IPS DF 4.7 (cell line): ENCODE measurements around the gene MRPL51.
"Not testable (repeated sequence)": the region's sequence is repeated elsewhere in the genome, so short reads cannot be mapped to it uniquely, and the experiment has no call there.

Source experiments
- DNase-seq: peaks from one replicate; pipeline ENCODE4 v3.0.0-alpha.2; 2013; ENCODE audit warnings: low spot score; ENCODE audit errors: extremely low read depth

Gene MRPL51

GRCh38 chr12:6492838-6493496, at the start of gene MRPL51:
MRPL51 (minus strand) TSS chr12:6493262; CDS start chr12:6493136, 126 bp downstream.
- DNase-seq: peak; percentile 62

DNA sequence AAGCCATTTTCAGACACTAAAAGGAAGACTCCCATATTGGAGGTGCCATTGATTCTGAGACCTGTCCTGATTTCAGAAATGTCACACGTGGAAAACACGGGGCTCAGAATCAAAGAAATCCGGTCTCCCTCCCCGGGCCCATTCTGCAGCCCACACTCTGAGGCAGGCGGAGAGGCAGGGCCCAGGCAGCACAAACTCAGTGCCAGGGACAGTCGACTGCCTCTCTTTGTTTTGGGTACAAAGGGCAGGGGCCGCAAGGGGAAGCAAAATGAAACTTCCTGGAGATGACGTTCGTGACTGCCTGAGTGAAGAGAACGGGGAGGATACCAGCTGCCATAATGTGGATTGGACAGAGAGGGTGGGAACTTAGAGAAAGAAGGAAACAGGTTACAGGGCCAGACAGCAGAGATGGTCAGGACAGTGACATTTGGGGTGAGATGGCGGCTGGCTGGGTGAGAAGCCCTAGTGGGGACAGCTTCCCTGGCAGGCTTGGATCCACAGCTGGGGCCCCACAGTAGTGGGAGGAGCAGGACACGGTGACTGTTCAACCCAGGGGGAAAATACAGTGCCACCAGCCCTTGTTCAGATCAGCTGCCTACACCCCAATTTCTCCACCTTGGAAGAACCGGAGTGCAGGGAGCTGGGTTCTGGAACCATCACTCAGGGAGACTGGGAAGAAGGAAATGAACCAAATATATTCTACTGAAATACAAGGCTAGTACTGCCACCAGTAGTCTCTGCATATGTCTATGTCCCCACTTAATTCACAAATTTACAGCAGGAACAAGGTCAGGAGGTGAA, 49.3 kb upstream of the MRPL51 start:
- no peak for DNase-seq

DNA sequence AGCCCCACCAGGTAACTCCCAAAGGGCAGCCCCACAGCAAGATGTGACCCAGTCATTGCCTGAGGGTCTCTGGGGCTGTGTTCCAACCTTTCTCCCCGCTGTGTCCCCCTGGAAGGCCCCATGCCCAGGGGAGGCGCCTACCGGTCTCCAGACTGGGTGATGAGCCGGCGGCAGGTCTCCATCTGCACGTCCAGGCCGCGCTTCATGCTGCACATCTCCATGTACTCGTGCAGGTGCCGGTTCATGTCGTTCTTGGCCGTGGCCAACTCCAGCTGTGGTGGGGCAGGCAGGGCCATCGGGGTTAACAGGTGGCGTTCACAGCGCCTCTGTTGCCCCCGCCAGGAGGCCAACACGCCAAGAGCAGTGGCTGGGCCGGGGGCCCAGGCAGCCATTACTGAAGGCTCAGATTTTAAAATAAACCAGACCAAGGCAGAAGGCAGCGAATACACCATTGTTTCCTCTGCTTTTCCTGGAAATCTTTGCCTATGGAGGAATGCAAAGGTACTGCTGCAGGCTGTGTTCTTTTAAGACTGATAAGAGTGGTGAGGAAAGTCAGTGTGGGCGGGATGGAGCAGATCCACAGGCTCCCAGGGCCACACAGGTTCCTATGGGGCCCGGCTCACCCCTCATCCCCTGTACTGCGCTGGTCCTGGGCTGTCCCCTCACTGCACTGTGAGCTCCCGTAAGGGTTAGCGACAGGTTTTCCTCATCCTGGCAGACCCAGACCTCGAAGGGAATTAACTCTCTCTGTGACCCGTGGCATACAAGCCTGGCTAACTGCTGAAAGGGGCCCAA, 48.5 kb upstream of the MRPL51 start:
- DNase-seq: no peak

- no peak for DNase-seq
Measured at GRCh38 chr12:6540181-6540877, 47.3 kb upstream of the MRPL51 start.

GRCh38 chr12:6539707-6540134, 46.7 kb upstream of the MRPL51 start:
- DNase-seq: no peak

DNA sequence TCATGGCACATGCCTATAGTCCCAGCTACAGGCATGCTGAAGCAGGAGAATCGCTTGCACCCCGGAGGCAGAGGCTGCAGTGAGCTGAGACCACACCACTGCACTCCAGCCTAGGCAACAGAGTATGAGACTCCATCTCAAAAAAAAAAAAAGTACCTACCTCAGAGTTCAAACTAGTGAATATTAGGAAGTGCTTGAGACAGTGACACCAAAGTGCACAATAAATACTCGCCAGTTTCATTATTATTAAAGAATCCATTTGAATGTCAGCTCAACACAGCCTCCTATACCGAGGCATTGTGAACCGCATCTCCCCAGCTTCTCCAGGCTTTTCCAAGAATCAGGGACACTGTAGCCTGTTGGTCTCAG, 46.2 kb upstream of the MRPL51 start:
- no peak for DNase-seq

DNA sequence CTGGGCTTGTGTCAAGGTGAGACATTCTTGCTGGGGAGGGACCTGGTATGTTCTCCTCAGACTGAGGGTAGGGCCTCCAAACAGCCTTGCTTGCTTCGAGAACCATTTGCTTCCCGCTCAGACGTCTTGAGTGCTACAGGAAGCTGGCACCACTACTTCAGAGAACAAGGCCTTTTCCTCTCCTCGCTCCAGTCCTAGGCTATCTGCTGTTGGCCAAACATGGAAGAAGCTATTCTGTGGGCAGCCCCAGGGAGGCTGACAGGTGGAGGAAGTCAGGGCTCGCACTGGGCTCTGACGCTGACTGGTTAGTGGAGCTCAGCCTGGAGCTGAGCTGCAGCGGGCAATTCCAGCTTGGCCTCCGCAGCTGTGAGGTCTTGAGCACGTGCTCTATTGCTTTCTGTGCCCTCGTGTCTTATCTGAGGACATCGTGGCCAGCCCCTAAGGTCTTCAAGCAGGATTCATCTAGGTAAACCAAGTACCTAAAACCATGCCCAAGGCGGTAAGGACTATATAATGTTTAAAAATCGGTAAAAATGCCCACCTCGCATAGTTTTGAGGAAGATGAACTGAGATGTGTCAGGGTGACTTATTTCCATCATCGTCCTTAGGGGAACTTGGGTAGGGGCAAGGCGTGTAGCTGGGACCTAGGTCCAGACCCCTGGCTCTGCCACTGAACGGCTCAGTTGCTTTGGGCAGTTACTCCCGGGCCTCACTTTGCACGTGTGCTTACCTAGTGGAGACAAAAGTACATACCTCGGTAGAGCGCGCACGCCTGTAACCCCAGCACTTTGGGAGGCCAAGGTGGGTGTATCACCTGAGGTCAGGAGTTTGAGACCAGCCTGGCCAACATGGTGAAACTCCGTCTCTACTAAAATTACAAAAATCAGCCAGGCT, 45.6 kb upstream of the MRPL51 start:
- DNase-seq: no peak

- DNase-seq: not testable (repeated sequence)
Measured at GRCh38 chr12:6537580-6538419, 44.7 kb upstream of the MRPL51 start.

GRCh38 chr12:6536894-6537579, 44.0 kb upstream of the MRPL51 start:
- DNase-seq: no peak

DNA sequence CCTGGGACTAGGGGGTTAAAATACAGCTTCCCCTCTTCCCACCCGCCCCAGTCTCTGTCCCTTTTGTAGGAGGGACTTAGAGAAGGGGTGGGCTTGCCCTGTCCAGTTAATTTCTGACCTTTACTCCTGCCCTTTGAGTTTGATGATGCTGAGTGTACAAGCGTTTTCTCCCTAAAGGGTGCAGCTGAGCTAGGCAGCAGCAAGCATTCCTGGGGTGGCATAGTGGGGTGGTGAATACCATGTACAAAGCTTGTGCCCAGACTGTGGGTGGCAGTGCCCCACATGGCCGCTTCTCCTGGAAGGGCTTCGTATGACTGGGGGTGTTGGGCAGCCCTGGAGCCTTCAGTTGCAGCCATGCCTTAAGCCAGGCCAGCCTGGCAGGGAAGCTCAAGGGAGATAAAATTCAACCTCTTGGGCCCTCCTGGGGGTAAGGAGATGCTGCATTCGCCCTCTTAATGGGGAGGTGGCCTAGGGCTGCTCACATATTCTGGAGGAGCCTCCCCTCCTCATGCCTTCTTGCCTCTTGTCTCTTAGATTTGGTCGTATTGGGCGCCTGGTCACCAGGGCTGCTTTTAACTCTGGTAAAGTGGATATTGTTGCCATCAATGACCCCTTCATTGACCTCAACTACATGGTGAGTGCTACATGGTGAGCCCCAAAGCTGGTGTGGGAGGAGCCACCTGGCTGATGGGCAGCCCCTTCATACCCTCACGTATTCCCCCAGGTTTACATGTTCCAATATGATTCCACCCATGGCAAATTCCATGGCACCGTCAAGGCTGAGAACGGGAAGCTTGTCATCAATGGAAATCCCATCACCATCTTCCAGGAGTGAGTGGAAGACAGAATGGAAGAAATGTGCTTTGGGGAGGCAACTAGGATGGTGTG, 43.1 kb upstream of the MRPL51 start:
- DNase-seq: no peak

GRCh38 chr12:6535697-6535946, 42.6 kb upstream of the MRPL51 start:
- DNase-seq: no peak

DNA sequence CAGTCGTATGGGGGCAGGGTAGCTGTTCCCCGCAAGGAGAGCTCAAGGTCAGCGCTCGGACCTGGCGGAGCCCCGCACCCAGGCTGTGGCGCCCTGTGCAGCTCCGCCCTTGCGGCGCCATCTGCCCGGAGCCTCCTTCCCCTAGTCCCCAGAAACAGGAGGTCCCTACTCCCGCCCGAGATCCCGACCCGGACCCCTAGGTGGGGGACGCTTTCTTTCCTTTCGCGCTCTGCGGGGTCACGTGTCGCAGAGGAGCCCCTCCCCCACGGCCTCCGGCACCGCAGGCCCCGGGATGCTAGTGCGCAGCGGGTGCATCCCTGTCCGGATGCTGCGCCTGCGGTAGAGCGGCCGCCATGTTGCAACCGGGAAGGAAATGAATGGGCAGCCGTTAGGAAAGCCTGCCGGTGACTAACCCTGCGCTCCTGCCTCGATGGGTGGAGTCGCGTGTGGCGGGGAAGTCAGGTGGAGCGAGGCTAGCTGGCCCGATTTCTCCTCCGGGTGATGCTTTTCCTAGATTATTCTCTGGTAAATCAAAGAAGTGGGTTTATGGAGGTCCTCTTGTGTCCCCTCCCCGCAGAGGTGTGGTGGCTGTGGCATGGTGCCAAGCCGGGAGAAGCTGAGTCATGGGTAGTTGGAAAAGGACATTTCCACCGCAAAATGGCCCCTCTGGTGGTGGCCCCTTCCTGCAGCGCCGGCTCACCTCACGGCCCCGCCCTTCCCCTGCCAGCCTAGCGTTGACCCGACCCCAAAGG, 42.1 kb upstream of the MRPL51 start:
- DNase-seq: no peak

GRCh38 chr12:6534695-6534944, 41.6 kb upstream of the MRPL51 start:
- no peak for DNase-seq

DNA sequence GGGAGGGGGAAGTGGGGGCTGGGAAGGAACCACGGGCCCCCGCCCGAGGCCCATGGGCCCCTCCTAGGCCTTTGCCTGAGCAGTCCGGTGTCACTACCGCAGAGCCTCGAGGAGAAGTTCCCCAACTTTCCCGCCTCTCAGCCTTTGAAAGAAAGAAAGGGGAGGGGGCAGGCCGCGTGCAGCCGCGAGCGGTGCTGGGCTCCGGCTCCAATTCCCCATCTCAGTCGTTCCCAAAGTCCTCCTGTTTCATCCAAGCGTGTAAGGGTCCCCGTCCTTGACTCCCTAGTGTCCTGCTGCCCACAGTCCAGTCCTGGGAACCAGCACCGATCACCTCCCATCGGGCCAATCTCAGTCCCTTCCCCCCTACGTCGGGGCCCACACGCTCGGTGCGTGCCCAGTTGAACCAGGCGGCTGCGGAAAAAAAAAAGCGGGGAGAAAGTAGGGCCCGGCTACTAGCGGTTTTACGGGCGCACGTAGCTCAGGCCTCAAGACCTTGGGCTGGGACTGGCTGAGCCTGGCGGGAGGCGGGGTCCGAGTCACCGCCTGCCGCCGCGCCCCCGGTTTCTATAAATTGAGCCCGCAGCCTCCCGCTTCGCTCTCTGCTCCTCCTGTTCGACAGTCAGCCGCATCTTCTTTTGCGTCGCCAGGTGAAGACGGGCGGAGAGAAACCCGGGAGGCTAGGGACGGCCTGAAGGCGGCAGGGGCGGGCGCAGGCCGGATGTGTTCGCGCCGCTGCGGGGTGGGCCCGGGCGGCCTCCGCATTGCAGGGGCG, 41.0 kb upstream of the MRPL51 start, which contains the start of gene GAPDH:
Gene GAPDH, plus strand, starts transcription at position 595 of the 772 bp plus-strand sequence. CDS start 316 bp downstream, outside the sequence.
- DNase-seq: no peak

DNA sequence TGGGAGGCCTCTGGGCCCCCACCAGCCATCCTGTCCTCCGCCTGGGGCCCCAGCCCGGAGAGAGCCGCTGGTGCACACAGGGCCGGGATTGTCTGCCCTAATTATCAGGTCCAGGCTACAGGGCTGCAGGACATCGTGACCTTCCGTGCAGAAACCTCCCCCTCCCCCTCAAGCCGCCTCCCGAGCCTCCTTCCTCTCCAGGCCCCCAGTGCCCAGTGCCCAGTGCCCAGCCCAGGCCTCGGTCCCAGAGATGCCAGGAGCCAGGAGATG, 40.5 kb upstream of the MRPL51 start:
- DNase-seq: no peak

DNA sequence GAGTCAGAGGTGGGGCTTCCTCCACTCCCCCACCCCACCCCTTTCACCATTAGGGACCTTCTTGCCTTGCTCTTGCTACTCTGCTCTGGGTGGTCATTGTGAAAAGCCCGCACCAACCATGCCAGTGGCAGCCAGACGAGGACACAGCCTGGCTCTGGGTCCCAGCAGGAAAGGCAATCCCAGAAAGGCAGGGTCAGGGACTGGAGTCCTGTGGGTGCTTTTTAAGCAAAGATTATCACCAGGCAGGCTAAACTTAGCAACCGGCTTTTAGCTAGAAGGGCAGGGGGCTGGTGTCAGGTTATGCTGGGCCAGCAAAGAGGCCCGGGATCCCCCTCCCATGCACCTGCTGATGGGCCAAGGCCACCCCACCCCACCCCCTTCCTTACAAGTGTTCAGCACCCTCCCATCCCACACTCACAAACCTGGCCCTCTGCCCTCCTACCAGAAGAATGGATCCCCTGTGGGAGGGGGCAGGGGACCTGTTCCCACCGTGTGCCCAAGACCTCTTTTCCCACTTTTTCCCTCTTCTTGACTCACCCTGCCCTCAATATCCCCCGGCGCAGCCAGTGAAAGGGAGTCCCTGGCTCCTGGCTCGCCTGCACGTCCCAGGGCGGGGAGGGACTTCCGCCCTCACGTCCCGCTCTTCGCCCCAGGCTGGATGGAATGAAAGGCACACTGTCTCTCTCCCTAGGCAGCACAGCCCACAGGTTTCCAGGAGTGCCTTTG, 40.0 kb upstream of the MRPL51 start:
- no peak for DNase-seq
